ENCODE measurements around the gene LY86.

- TF ChIP-seq CTCF (IDR thresholded peaks at IDR 0.05), result no peak
- no peak for TF ChIP-seq POLR2A (IDR thresholded peaks at IDR 0.05)
These were observed 69.3 kb downstream of the LY86 start for GRCh38 chr6:6657820-6658217.
